RPMI7951 (cell line): Measurements from ENCODE around the gene TMED3. TPM values are rescaled to one million over a fixed set of nuclear protein-coding genes. Genes with fewer than 3 reads are reported as not detected.
"Not testable (repeated sequence)": the region's sequence is repeated elsewhere in the genome, so short reads cannot be mapped to it uniquely, and the experiment has no call there.

Source experiments
- DNase-seq: peaks from one replicate; pipeline ENCODE4 v3.0.0-alpha.2; 2012; ENCODE audit warnings: low read depth
- total RNA-seq: library from RNA; depleted of rRNA; stranded (reverse); fragments of >200 nt; shearing (Covaris generic); gene quantifications from 2 replicates; pipeline ENCODE4 v1.2.3, GENCODE V29; 2014

Gene TMED3
- total RNA-seq, 1 experiment from 2014 or later: 119 TPM

- DNase-seq: no peak
Measured at GRCh38 chr15:79316864-79317263, 6.0 kb downstream of the TMED3 start.

- not testable (repeated sequence) for DNase-seq
Measured at GRCh38 chr15:79319973-79320372, 9.1 kb downstream of the TMED3 start.

- DNase-seq: no peak
Measured at GRCh38 chr15:79321876-79322275, 11.0 kb downstream of the TMED3 start.

- DNase-seq: no peak
Measured at GRCh38 chr15:79322306-79322705, 11.4 kb downstream of the TMED3 start.

- DNase-seq: no peak
Measured at GRCh38 chr15:79322945-79323344, 12.0 kb downstream of the TMED3 start.

- DNase-seq: peak; percentile 79
Measured at GRCh38 chr15:79329171-79329611, 18.3 kb downstream of the TMED3 start.

- no peak for DNase-seq
Measured at GRCh38 chr15:79332824-79333510, 22.1 kb downstream of the TMED3 start.

- DNase-seq: no peak
Measured at GRCh38 chr15:79337591-79337990, 26.7 kb downstream of the TMED3 start.

- peak; percentile 52 for DNase-seq
Measured at GRCh38 chr15:79339588-79340314, 28.8 kb downstream of the TMED3 start.

GRCh38 chr15:79340315-79340602 is 29.3 kb downstream of the TMED3 start:
- DNase-seq: no peak

- peak; percentile 25 for DNase-seq
Measured at GRCh38 chr15:79341396-79341795, 30.5 kb downstream of the TMED3 start.

GRCh38 chr15:79349525-79349924 is 38.6 kb downstream of the TMED3 start:
- peak; percentile 63 for DNase-seq

- no peak for DNase-seq
Measured at GRCh38 chr15:79352206-79352605, 41.3 kb downstream of the TMED3 start.

GRCh38 chr15:79357566-79357965 is 46.7 kb downstream of the TMED3 start:
- no peak for DNase-seq

- DNase-seq: no peak
Measured at GRCh38 chr15:79358069-79358468, 47.2 kb downstream of the TMED3 start.

GRCh38 chr15:79364571-79365240 is 53.8 kb downstream of the TMED3 start:
- no peak for DNase-seq

GRCh38 chr15:79365765-79366164 is 54.9 kb downstream of the TMED3 start:
- no peak for DNase-seq

- DNase-seq: no peak
Measured at GRCh38 chr15:79366691-79367090, 55.8 kb downstream of the TMED3 start.

GRCh38 chr15:79370716-79371115 is 59.8 kb downstream of the TMED3 start:
- peak; percentile 11 for DNase-seq

GRCh38 chr15:79371591-79371990 is 60.7 kb downstream of the TMED3 start:
- DNase-seq: no peak

GRCh38 chr15:79372428-79372827 is 61.5 kb downstream of the TMED3 start:
- DNase-seq: peak; percentile 67
